GM12878 (cell line): ENCODE data around the gene MRPS5. TPM values are rescaled to one million over a fixed set of nuclear protein-coding genes. Genes with fewer than 3 reads are reported as not detected.
A peak's percentile ranks its signal among the peaks of the same experiment; 100 is the strongest.

ENCODE experiments used
- ATAC-seq: fragments of 200-7000 bp; cut with Tn5 transposase; 3 replicates; pipeline ENCODE4 v1.9.1; 2020; ENCODE audit warnings: mild to moderate bottlenecking, moderate library complexity
- BruUV-seq: library from RNA; stranded (reverse); fragments of 400-500 nt; replicated peaks from 2 replicates; lab custom pipeline; 2021; lab: Mats Ljungman, UMichigan
- CTCF ChIA-PET: fragments of 300-600 bp; sonication (Branson Sonifier 250); formaldehyde crosslinking; extraction: SDS; loops from one replicate; lab custom pipeline; 2021; ENCODE audit warnings: inconsistent platforms; lab: Yijun Ruan, JAX
- POLR2A ChIA-PET: fragments of 350-600 bp; formaldehyde crosslinking; extraction: SDS; loops from one replicate; lab custom pipeline; 2021; ENCODE audit warnings: inconsistent platforms; lab: Charles Lee
- RAD21 ChIA-PET: fragments of 300-600 bp; sonication (Branson Sonifier 250); formaldehyde crosslinking; loops from one replicate; lab custom pipeline; 2023; ENCODE audit warnings: antibody characterized with exemption; ENCODE audit not compliant: unreplicated experiment; lab: Charles Lee
- SMC1A ChIA-PET: fragments of 300-600 bp; sonication (Branson Sonifier 250); formaldehyde crosslinking; loops from one replicate; lab custom pipeline; 2023; ENCODE audit not compliant: unreplicated experiment, uncharacterized antibody; lab: Charles Lee
- DNase-seq: peaks from one replicate; pipeline ENCODE4 v3.0.0-alpha.2; 2011; ENCODE audit warnings: low read depth, low spot score
- FAIRE-seq: peaks from 3 replicates; lab custom pipeline; 2011; peaks lifted over from hg19 to GRCh38; lab: Jason Lieb, UNC
- H2AFZ ChIP-seq: 2 replicates; pipeline ENCODE4 v1.6.0; 2011; ENCODE audit warnings: low read depth, low read length, control low read depth; ENCODE audit not compliant: control insufficient read depth
- H3K27ac ChIP-seq: 2 replicates; pipeline ENCODE4 v1.5.1; 2011; ENCODE audit warnings: control low read depth; ENCODE audit not compliant: control insufficient read depth, insufficient read depth
- H3K27me3 ChIP-seq, 2 experiments: replicated peaks in 1 of 2; 2 replicates each; pipeline versions ENCODE4 v1.6.0 to v1.6.1; 2011; ENCODE audit warnings: low read length in 1 of 2; ENCODE audit not compliant: control insufficient read depth in 2 of 2, insufficient read depth in 2 of 2
- H3K36me3 ChIP-seq, 2 experiments: 2 replicates each; pipeline ENCODE4 v1.5.1; 2011; ENCODE audit warnings: low read length in 1 of 2; ENCODE audit not compliant: control insufficient read depth in 2 of 2, insufficient read depth in 2 of 2
- H3K4me1 ChIP-seq: 2 replicates; pipeline ENCODE4 v1.6.1; 2011; ENCODE audit warnings: mild to moderate bottlenecking, low read length, moderate library complexity, mixed read lengths; ENCODE audit not compliant: control insufficient read depth, insufficient read depth
- H3K4me2 ChIP-seq: 2 replicates; pipeline ENCODE4 v1.6.0; 2011; ENCODE audit warnings: control low read depth; ENCODE audit not compliant: control insufficient read depth, insufficient read depth
- H3K4me3 ChIP-seq: fragments of 200-600 bp; sonication (generic); 2 replicates; pipeline ENCODE4 v1.5.1; 2016
- H3K79me2 ChIP-seq: 2 replicates; pipeline ENCODE4 v1.6.0; 2011; ENCODE audit warnings: low read length; ENCODE audit not compliant: control insufficient read depth, insufficient read depth
- H3K9ac ChIP-seq: 2 replicates; pipeline ENCODE4 v1.8.0; 2011; ENCODE audit warnings: low read length, control low read depth, mixed read lengths; ENCODE audit not compliant: control insufficient read depth, insufficient read depth
- H3K9me3 ChIP-seq: replicated peaks from 3 replicates; pipeline ENCODE4 v1.5.1; 2011; ENCODE audit warnings: mild to moderate bottlenecking, low read length; ENCODE audit not compliant: control insufficient read depth, insufficient read depth
- H4K20me1 ChIP-seq: 2 replicates; pipeline ENCODE4 v1.6.0; 2011; ENCODE audit not compliant: control insufficient read depth, insufficient read depth
- CREB1 ChIP-seq: IDR thresholded peaks from 2 replicates; pipeline ENCODE4 v1.6.1; 2012; ENCODE audit warnings: low read depth, mild to moderate bottlenecking, inconsistent platforms
- EZH2 ChIP-seq: IDR thresholded peaks from 2 replicates; pipeline ENCODE4 v1.6.1; 2012; ENCODE audit warnings: low read depth, mild to moderate bottlenecking, control low read depth, inconsistent platforms, low read length, borderline replicate concordance; ENCODE audit not compliant: control insufficient read depth
- FOS ChIP-seq: IDR thresholded peaks from 3 replicates; pipeline ENCODE4 v1.6.1; 2011; ENCODE audit warnings: borderline replicate concordance; ENCODE audit not compliant: insufficient read length; ENCODE audit errors: extremely low read depth
- HDAC2 ChIP-seq: fragments of 200-600 bp; sonication (generic); IDR thresholded peaks from 2 replicates; pipeline ENCODE4 v1.6.1; 2017
- JUND ChIP-seq: IDR thresholded peaks from 2 replicates; pipeline ENCODE4 v1.6.1; 2012; ENCODE audit warnings: low read depth, mild to moderate bottlenecking, low read length, improper control_type of control experiment, moderate library complexity
- MXI1 ChIP-seq: fragments of 150-350 bp; IDR thresholded peaks from 2 replicates; pipeline ENCODE4 v1.6.1; 2011; ENCODE audit warnings: low read depth, mild to moderate bottlenecking, inconsistent platforms, low read length, improper control_type of control experiment
- MYB ChIP-seq: fragments of 150-350 bp; IDR thresholded peaks from 2 replicates; pipeline ENCODE4 v1.6.1; 2014; ENCODE audit warnings: mild to moderate bottlenecking, low read depth, low read length, borderline replicate concordance
- NFIC ChIP-seq: IDR thresholded peaks from 2 replicates; pipeline ENCODE4 v1.6.1; 2012; ENCODE audit warnings: low read depth, mild to moderate bottlenecking, inconsistent platforms, low read length, moderate library complexity
- NFYB ChIP-seq: IDR thresholded peaks from 2 replicates; pipeline ENCODE4 v1.6.1; 2011; ENCODE audit warnings: low read depth, mild to moderate bottlenecking, low read length, improper control_type of control experiment, moderate library complexity; ENCODE audit not compliant: insufficient read depth
- RBBP5 ChIP-seq: fragments of 200-600 bp; sonication (generic); conservative IDR thresholded peaks from 2 replicates; pipeline ENCODE4 v1.6.1; 2016
- WGBS: methylation state at CpG from one replicate; pipeline ENCODE4 v1.1.6; 2016; ENCODE audit warnings: low lambda C conversion rate; ENCODE audit not compliant: insufficient replicate concordance, insufficient coverage; ENCODE audit errors: missing lambda C conversion rate; 5-methylcytosine and 5-hydroxymethylcytosine counted together
- in situ Hi-C: fragments of 300-500 bp; cut with MboI; formaldehyde crosslinking; loops from 9 replicates; pipeline ENCODE4 v1.14.3; 2018; ENCODE audit warnings: mixed read lengths
- intact Hi-C: fragments of 100-400 bp; cut with micrococcal nuclease; formaldehyde crosslinking; loops from one replicate; pipeline ENCODE4 v1.14.2; 2022; ENCODE audit not compliant: unreplicated experiment
- polyA plus RNA-seq, 11 experiments: library from polyadenylated mRNA; depleted of rRNA in 4 of 11; unstranded in 6 of 11; stranded (reverse) in 5 of 11; fragments of >200 nt; fragmentation: Nextera tagmentation in 4 of 11; fragmentation: Illumina TruSeq in 1 of 11; extraction: Ambion mirVana in 4 of 11; extraction: Trizol in 1 of 11; gene quantifications; 1 replicate in 1 of 11; 2 replicates in 10 of 11; pipeline versions ENCODE4 v1.2.1 to v1.2.3, GENCODE V29; 2011 to 2016; ENCODE audit warnings: inconsistent platforms in 2 of 11, missing spikeins in 2 of 11, low read depth in 1 of 11
- total RNA-seq, 4 experiments: library from RNA; depleted of rRNA in 3 of 4; stranded (reverse); fragments of >200 nt in 3 of 4; fragmentation: Illumina TruSeq in 1 of 4; extraction: Trizol in 1 of 4; gene quantifications; 2 replicates each; pipeline versions ENCODE4 v1.2.1 to v1.2.3, GENCODE V29; 2013 to 2021
- TF ChIP-seq, protein P1 (sequence below): fragments of 150-350 bp; IDR thresholded peaks from 2 replicates; pipeline ENCODE4 v1.6.1; 2016; ENCODE audit warnings: low read depth, low read length
- TF ChIP-seq, protein P2 (sequence below): IDR thresholded peaks from 2 replicates; pipeline ENCODE4 v1.6.1; 2011; ENCODE audit warnings: mild to moderate bottlenecking, low read depth, low read length, moderate library complexity; ENCODE audit not compliant: insufficient replicate concordance
- TF ChIP-seq, protein P3 (sequence below): fragments of 450-650 bp; IDR thresholded peaks from 2 replicates; pipeline ENCODE4 v1.6.1; 2017; ENCODE audit warnings: low read depth, mild to moderate bottlenecking, moderate library complexity

The MRPS5 gene
- total and polyA plus RNA-seq, 10 of the 15 experiments (the other 5 are each of a cell fraction or from before 2014, with no cell fraction given): 54.8 to 93.0 (median 76.3) TPM

DNA sequence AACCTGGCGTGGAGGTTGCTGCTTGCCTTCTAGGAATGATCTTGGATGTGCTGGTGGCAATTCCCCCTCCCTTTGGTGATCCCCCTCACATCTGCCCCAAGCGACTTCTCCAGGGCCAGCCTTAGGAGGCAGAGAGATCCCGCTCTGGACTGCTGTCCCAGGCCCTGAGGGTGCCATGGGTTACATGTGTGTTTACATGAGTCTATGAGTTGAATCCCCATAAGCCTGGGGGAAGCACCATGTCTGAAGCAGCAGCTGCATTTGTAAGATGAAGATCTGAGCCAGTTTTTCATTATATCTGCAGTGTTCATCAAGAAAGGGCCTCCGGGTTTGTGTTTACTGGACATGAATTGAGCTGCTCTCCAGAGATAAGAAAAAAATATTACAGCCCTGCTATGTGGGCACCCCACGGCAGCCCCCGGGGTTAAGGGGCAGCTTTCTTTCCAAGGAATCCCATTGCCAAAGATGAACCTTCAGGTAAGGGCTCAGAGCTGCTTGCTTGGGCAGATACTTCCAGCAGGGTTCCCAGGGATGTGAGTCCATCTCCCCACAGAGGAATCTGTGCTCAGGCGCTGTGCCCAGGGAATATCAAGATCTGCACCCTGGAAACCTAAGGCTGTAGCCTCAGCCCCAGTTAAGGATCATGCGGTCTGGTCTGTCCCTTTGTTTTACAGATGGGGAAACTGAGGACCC lies 46.0 kb downstream of the MRPS5 start (continued):
- TF ChIP-seq MXI1 (no peak), NFYB (no peak)
- TF ChIP-seq, all 136 proteins: peak for 0

DNA sequence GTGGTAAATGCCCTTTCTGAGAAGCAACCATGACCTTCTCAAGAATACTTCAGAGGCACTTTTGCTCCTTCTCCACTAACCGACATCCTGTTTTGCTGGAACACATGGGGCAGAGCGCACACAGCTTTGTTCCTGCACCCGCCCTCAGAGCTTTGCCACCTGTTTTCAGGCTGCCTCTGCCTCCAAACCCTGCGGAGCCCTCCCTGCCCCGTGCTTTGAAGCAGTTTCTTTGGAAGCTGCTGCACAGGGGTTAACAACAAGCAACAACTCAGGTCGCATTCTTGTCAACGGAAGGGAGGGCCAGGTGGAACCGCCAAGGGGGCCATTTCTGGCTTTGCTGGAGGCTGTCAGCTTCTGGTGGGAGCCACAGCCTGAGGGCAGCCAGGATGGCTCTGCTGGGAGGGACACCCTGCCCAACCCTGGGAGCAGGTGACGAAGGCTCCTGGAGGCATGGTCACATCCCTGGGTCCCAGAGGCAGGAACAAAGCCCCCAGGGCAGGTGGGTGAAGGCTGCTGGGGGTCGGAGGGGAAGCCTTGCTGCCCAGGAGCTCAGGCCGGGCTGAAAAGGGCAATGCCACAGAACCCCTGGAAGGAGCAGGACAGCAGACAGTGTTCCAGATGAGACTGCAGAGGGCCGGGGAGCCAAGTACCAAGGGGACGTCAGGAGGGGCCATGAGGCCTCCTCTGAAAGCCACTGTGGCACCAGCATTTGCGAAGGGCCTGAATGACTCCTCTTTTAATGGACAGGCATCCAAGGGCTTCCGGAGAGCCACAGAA lies 46.8 kb downstream of the MRPS5 start:
- no peak overlapping the region for H3K27ac ChIP-seq
- no TSS peak for BruUV-seq
- no peak for DNase-seq
- intact Hi-C loops: loop anchor here (5.0 kb wide), 1 partner anchor 33 kb away; no protein-coding TSS in a partner anchor
- CTCF ChIA-PET: interaction anchor here (0.9 to 12.6 kb wide), 12 partner anchors 9 to 83 kb away, joined by 3 to 339 read pairs (median 9); partner anchors contain the start of genes MAL and MRPS5
- peak overlapping the region; percentile 45 for H2AFZ ChIP-seq
- H3K9ac ChIP-seq: no peak overlapping the region
- no peaks in the 10 kb centered on the region for H3K79me2 ChIP-seq
- WGBS: 48% methylated on average over 14 of the region's 15 CpGs
- H3K4me1 ChIP-seq: peaks cover 14% of the 10 kb centered on the region
- SMC1A ChIA-PET: interaction anchor here (0.7 to 3.2 kb wide), 6 partner anchors 12 to 88 kb away, joined by 3 to 26 read pairs (median 4); no protein-coding TSS in a partner anchor
- peak overlapping the region; percentile 8; the same call in 1 of the 2 replicates for H3K4me2 ChIP-seq
- POLR2A ChIA-PET: interaction anchor here (1.4 kb wide), 1 partner anchor 53 kb away, joined by 3 read pairs; no protein-coding TSS in a partner anchor
- no peak overlapping the region for H3K4me3 ChIP-seq
- H3K9me3 ChIP-seq: no peaks in the 10 kb centered on the region
- in situ Hi-C loops: loop anchor here (5.0 kb wide), 1 partner anchor 53 kb away; no protein-coding TSS in a partner anchor
- H3K27me3 ChIP-seq: no peaks in the 10 kb centered on the region; a peak in 2 of 4 replicates
- RAD21 ChIA-PET: interaction anchor here (0.8 to 3.4 kb wide), 5 partner anchors 12 to 52 kb away, joined by 3 to 26 read pairs (median 7); partner anchors contain the start of gene MRPS5
- no peaks in the 10 kb centered on the region for H4K20me1 ChIP-seq
- no peak for ATAC-seq
- no peaks in the 10 kb centered on the region for H3K36me3 ChIP-seq
- no peak for FAIRE-seq
- TF ChIP-seq NFIC: no peak
- no peak for TF ChIP-seq RBBP5
- TF ChIP-seq, protein P1, sequence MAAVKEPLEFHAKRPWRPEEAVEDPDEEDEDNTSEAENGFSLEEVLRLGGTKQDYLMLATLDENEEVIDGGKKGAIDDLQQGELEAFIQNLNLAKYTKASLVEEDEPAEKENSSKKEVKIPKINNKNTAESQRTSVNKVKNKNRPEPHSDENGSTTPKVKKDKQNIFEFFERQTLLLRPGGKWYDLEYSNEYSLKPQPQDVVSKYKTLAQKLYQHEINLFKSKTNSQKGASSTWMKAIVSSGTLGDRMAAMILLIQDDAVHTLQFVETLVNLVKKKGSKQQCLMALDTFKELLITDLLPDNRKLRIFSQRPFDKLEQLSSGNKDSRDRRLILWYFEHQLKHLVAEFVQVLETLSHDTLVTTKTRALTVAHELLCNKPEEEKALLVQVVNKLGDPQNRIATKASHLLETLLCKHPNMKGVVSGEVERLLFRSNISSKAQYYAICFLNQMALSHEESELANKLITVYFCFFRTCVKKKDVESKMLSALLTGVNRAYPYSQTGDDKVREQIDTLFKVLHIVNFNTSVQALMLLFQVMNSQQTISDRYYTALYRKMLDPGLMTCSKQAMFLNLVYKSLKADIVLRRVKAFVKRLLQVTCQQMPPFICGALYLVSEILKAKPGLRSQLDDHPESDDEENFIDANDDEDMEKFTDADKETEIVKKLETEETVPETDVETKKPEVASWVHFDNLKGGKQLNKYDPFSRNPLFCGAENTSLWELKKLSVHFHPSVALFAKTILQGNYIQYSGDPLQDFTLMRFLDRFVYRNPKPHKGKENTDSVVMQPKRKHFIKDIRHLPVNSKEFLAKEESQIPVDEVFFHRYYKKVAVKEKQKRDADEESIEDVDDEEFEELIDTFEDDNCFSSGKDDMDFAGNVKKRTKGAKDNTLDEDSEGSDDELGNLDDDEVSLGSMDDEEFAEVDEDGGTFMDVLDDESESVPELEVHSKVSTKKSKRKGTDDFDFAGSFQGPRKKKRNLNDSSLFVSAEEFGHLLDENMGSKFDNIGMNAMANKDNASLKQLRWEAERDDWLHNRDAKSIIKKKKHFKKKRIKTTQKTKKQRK: no peak
- no peak for TF ChIP-seq MYB
- no peak for TF ChIP-seq CREB1
- no peak for TF ChIP-seq JUND
- TF ChIP-seq FOS: no peak
- no peak for TF ChIP-seq EZH2
- TF ChIP-seq HDAC2: no peak
- TF ChIP-seq, protein P2, sequence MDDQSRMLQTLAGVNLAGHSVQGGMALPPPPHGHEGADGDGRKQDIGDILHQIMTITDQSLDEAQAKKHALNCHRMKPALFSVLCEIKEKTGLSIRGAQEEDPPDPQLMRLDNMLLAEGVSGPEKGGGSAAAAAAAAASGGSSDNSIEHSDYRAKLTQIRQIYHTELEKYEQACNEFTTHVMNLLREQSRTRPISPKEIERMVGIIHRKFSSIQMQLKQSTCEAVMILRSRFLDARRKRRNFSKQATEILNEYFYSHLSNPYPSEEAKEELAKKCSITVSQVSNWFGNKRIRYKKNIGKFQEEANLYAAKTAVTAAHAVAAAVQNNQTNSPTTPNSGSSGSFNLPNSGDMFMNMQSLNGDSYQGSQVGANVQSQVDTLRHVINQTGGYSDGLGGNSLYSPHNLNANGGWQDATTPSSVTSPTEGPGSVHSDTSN: no peak
- TF ChIP-seq, protein P3, sequence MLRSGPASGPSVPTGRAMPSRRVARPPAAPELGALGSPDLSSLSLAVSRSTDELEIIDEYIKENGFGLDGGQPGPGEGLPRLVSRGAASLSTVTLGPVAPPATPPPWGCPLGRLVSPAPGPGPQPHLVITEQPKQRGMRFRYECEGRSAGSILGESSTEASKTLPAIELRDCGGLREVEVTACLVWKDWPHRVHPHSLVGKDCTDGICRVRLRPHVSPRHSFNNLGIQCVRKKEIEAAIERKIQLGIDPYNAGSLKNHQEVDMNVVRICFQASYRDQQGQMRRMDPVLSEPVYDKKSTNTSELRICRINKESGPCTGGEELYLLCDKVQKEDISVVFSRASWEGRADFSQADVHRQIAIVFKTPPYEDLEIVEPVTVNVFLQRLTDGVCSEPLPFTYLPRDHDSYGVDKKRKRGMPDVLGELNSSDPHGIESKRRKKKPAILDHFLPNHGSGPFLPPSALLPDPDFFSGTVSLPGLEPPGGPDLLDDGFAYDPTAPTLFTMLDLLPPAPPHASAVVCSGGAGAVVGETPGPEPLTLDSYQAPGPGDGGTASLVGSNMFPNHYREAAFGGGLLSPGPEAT: no peak
